BJ (cell line): ENCODE results near the gene EOGT. TPM values are rescaled to one million over a fixed set of nuclear protein-coding genes. Genes with fewer than 3 reads are reported as not detected.
A peak's percentile ranks its signal among the peaks of the same experiment; 100 is the strongest.

ENCODE experiments used
- CTCF ChIA-PET: fragments of 350-600 bp; formaldehyde crosslinking; extraction: SDS; loops from one replicate; lab custom pipeline; 2021; ENCODE audit warnings: antibody characterized with exemption, inconsistent platforms; lab: Yijun Ruan, JAX
- POLR2A ChIA-PET: fragments of 300-600 bp; sonication (Branson Sonifier 250); formaldehyde crosslinking; extraction: SDS; loops from one replicate; lab custom pipeline; 2021; ENCODE audit warnings: antibody characterized with exemption; lab: Charles Lee
- DNase-seq: peaks from one replicate; pipeline ENCODE4 v3.0.0-alpha.2; 2011; ENCODE audit warnings: low read depth
- H3K27me3 ChIP-seq: 2 replicates; pipeline ENCODE4 v1.6.0; 2011; ENCODE audit warnings: low read length; ENCODE audit not compliant: control insufficient read depth, insufficient read depth
- H3K36me3 ChIP-seq: 2 replicates; pipeline ENCODE4 v1.5.1; 2011; ENCODE audit warnings: low read length; ENCODE audit not compliant: control insufficient read depth, insufficient read depth
- H3K4me3 ChIP-seq: 2 replicates; pipeline ENCODE4 v1.5.1; 2011; ENCODE audit warnings: low read depth, mild to moderate bottlenecking, control low read depth, low read length
- CTCF ChIP-seq: IDR thresholded peaks from 2 replicates; pipeline ENCODE4 v1.5.1; 2011; ENCODE audit warnings: low read depth, mild to moderate bottlenecking, control low read depth, inconsistent platforms, low read length, moderate library complexity; ENCODE audit not compliant: insufficient read depth
- polyA plus RNA-seq: library from polyadenylated mRNA; depleted of rRNA; stranded (reverse); fragments of >200 nt; gene quantifications from 2 replicates; pipeline ENCODE4 v1.2.3, GENCODE V29; 2011

Gene EOGT
- polyA plus RNA-seq, 1 experiment = 18.9 TPM

- ChIA-PET POLR2A (interaction anchor here (0.6 kb wide), 1 partner anchor 8 kb away, joined by 3 read pairs; no protein-coding TSS in a partner anchor), CTCF (no interaction called here)
- H3K4me3 ChIP-seq = no peak overlapping the region
- no peak for DNase-seq
- TF ChIP-seq CTCF = no peak
- H3K36me3 ChIP-seq = peaks cover 1% of the 10 kb centered on the region
- no peaks in the 10 kb centered on the region for H3K27me3 ChIP-seq
Observed at GRCh38 chr3:69016102-69016501, 2.6 kb upstream of the EOGT start.

DNA sequence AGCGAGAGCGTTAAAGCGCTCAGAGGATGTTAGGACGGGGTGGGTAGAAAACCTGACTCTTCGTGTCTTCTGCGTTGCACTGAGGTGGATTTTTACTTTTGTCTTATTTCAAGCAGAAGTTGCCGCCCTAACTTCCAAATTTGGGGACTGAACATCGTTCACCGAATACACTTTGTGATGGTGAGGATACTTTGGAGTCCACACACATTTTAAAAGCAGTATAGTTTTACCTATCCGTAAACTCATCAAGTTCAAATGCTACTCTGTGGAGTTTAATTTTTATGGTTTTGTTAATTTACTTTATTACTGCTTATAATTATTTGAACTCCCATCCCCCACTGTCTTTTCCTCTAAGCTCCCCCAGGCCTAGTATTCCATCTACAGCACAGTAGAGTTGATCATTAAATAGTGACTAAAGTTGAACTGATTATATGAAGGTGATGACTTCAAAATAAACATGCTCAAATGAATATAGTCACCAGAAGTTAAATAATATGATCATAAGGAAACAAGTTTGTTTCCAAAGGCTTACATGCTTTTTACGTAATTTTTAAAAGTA, 617 bp upstream of the EOGT start:
- H3K27me3 ChIP-seq = no peaks in the 10 kb centered on the region
- no peak for DNase-seq
- POLR2A ChIA-PET = no interaction called here
- CTCF ChIA-PET = interaction anchor here (0.8 to 1.7 kb wide), 5 partner anchors 14 to 64 kb away, joined by 3 to 7 read pairs (median 3); no protein-coding TSS in a partner anchor
- H3K36me3 ChIP-seq = peaks cover 1% of the 10 kb centered on the region
- peak overlapping the region; percentile 76 for H3K4me3 ChIP-seq
- TF ChIP-seq CTCF = no peak

- peaks cover 5% of the 10 kb centered on the region for H3K36me3 ChIP-seq
- H3K4me3 ChIP-seq = peak overlapping the region; percentile 76
- TF ChIP-seq CTCF = peak; percentile 26; the same call in 1 of the 2 replicates
- CTCF ChIA-PET = interaction anchor here (0.9 to 1.7 kb wide), 3 partner anchors 9 to 20 kb away, joined by 3 to 7 read pairs (median 4); no protein-coding TSS in a partner anchor
- POLR2A ChIA-PET = no interaction called here
- H3K27me3 ChIP-seq = no peaks in the 10 kb centered on the region
- no peak for DNase-seq
Observed at GRCh38 chr3:69012800-69013252, 658 bp downstream of the EOGT start.

GRCh38 chr3:69012100-69012799, 1.2 kb downstream of the EOGT start:
- DNase-seq = peak; percentile 54
- TF ChIP-seq CTCF = no peak
- H3K27me3 ChIP-seq = no peaks in the 10 kb centered on the region
- CTCF ChIA-PET = interaction anchor here (0.7 to 0.9 kb wide), 2 partner anchors 8 to 11 kb away, joined by 3 to 4 read pairs; no protein-coding TSS in a partner anchor
- POLR2A ChIA-PET = no interaction called here
- H3K36me3 ChIP-seq = peaks cover 5% of the 10 kb centered on the region
- peak overlapping the region; percentile 76 for H3K4me3 ChIP-seq

DNA sequence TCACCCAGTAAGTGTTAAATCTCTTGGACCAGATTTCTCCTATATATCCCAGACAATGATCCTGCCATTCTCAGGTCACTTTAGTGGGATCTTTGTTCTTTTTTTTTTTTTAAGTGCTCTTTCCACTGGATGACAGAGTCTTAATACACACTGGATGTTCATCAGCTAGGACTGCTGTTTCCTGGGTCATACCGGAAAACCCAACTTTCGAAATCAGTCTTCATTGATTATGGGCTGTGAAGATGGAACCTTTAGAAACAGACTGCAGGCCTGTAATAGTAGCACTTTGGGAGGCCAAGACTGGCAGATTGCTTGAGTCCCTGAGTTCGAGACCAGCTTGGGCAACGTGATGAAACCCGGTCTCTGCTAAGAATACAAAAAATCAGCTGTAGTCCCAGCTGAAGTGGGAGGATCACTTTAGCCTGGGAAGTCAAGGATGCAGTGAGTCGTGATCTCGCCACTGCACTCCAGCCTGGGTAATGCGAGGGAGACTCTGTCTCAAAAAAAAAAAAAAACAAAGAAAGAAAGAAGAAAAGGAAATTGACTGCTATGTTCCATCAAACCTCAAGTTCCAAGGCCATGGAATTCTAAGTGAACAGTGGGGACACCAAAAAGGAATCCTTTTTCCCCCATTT, 2.3 kb downstream of the EOGT start:
- no peak overlapping the region for H3K4me3 ChIP-seq
- CTCF ChIA-PET = interaction anchor here (0.7 to 1.5 kb wide), 2 partner anchors 10 to 12 kb away, joined by 3 read pairs; no protein-coding TSS in a partner anchor
- H3K36me3 ChIP-seq = peaks cover 6% of the 10 kb centered on the region
- POLR2A ChIA-PET = no interaction called here
- TF ChIP-seq CTCF = no peak
- no peaks in the 10 kb centered on the region for H3K27me3 ChIP-seq
- no peak for DNase-seq
